Right forelimb (tissue), 1 donor: ENCODE measurements around the gene OTUB1.

Experiments used
- DNase-seq: peaks from one replicate; pipeline ENCODE4 v3.0.0-alpha.2; 2018

Gene OTUB1

DNA sequence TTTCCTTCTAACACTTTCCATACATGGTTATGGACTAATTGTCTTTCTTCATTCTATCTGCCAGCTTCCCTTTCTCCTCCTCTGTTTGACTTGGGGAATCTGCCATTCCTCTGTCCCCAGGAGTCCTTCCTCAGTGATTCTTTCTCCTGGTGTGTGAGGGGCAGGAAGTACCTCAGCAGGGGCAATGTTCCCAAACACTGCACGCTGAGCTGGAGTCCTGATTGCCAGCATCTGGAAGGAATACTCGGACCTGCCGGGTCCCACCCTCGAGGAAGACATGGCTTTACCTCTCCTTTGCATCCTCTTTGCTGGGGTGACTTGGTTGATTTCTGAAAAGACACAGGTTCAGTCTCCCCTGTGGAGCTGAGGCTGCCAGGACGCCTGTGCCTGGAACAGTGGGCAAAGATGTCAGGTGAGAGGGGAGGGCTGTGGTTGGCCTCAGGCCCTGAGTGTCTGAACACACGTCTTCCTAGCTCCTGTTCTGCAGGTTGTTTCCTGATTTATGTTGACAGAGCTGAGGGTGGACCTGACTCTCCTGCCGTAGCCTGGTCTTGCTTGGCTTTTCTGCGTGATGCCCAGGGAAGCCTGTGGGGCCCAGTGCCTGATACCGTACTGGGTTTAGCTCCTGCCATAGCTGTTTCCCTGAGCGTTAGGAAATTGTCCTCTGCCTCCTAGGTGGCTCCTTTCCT lies 7.5 kb upstream of the OTUB1 start:
- no peak for DNase-seq

DNA sequence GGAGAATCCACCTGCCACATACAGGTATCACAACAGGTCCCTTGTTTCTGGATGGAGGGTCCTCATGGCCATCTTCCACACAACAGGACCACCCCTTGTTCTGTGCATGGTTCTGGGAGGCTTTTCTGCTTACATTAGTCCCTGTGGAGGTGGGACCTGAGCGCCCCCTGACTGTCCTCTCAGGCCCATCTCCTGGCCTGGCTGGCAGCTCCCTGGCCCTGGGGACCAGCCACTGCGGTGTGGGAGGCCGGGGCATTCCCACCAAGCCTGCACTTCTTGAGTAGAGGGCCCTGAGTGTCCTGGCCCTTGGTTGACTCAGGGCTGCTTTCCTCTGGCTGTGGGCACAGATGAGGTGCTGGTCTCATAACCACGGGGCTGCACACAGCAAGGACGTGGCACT lies 6.8 kb upstream of the OTUB1 start:
- no peak for DNase-seq

DNA sequence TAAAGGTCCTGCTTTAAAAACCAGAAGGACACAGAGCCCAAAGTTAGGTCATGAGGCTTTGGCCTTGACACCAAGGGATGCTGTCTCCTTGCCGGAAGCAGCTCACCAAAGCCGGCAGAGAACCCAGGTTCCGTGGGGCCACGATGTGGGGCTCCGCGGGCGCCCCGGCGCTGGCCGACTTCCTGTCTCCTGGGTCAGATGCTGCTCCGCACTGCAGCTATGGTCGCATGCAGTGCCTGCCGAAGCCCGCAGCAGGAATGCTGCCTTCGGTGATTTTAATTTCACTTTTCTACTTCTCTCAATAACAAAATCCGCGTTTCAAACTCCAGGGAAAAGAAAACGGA lies 454 bp upstream of the OTUB1 start:
- DNase-seq: no peak

DNA sequence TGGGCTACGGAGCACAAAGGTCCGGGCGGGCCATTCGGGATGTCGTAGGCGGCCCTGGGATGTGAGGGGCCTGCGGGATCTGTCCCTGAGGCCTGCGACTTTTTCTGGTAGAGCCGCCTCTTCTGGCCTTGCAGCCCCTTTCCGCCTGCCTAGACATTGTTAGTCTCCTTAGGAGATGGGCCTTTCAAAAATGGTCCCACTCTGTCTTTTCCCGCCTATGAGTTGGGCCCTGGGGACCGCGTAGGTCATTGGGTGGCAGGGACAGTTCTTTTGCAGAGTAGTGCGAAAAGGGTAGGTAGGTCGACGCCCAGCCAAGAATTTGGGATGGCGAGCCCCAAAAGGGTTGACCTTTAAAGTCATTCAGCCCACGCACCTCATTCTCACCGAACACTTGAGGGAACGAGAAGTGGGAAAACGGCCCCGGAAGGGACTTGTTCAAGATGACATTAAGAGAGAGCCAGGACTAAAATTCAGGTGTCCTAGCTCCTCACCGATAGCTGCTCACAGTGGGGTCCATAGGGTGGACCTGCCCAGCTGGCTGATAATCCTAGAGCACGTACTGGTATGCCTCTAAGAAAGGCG lies 785 bp downstream of the OTUB1 start:
- DNase-seq: no peak

DNA sequence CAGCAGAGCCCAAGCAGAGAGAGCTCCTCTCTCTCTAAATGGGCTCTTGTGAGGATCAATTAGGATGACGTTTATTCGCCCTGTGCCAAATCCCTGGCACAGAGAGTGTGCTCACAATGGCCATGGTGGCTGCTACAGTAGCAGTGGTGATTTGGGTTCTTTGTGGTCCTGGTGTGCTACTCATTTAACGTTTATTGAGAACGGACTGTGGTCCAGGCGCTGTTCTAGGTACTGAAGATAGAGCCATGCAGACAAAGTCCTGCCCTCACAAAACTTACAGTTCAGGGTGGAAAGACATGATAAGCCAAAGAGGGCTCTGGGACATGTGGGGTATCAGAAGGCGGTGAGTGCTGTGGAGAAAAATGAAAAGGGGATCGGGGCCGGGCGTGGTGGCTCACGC lies 5.3 kb downstream of the OTUB1 start:
- no peak for DNase-seq

DNA sequence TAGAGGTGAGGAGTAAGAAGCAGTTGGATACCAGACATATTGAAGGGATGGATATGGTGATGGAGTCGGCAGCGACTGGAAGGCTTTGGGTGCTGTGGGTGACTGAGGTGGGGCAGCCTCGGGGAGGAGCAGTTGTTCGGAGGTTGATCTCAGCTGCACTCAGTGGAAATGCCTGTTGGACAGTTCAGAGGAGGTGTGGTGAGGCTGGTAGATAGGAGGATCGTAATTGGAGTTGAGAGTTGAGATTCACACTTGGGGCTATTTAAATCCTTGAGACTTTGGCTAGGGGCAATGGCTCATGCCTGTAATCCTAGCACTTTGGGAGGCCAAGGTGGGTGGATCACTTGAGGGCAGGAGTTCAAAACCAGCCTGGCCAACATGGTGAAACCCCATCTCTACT lies 6.9 kb downstream of the OTUB1 start:
- DNase-seq: no peak

DNA sequence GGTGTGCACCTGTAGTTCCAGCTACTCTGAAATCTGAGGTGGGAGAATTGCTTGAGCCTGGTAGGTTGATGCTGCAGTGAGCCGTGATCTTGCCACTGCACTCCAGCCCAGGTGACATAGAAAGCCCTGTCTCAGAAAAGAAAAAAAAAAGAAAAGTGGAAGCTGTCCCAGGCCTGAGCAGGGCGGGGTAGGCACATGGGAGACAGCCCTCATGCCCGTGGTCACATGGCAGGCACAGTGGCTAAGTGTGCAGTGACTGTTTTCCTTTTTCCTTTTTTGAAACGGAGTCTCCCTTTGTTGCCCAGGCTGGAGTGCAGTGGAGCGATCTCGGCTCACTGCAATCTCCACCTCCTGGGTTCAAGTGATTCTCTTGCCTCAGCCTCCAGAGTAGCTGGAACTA lies 7.8 kb downstream of the OTUB1 start:
- DNase-seq: no peak

DNA sequence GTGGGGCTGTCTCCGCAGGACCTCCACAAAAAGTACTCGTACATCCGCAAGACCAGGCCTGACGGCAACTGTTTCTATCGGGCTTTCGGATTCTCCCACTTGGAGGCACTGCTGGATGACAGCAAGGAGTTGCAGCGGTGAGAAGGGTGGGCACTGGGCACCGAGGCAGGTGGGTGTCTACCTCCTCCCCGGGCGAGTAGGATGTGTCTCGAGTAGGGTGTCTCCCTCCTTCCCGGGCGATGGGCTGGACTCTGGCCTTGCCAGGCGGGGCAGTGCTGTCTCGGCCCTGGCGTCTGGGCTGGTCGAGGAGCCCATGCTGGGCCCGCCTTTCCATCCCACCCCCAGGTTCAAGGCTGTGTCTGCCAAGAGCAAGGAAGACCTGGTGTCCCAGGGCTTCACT lies 10.3 kb downstream of the OTUB1 start:
- DNase-seq: no peak

DNA sequence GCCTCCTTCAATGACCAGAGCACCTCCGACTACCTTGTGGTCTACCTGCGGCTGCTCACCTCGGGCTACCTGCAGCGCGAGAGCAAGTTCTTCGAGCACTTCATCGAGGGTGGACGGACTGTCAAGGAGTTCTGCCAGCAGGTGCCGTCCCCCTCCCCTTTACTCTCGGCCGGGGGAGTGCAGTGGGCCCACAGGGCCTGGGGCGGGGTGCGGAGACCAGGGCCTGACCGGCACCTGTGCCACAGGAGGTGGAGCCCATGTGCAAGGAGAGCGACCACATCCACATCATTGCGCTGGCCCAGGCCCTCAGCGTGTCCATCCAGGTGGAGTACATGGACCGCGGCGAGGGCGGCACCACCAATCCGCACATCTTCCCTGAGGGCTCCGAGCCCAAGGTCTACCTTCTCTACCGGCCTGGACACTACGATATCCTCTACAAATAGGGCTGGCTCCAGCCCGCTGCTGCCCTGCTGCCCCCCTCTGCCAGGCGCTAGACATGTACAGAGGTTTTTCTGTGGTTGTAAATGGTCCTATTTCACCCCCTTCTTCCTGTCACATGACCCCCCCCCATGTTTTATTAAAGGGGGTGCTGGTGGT lies 11.0 kb downstream of the OTUB1 start:
- no peak for DNase-seq

DNA sequence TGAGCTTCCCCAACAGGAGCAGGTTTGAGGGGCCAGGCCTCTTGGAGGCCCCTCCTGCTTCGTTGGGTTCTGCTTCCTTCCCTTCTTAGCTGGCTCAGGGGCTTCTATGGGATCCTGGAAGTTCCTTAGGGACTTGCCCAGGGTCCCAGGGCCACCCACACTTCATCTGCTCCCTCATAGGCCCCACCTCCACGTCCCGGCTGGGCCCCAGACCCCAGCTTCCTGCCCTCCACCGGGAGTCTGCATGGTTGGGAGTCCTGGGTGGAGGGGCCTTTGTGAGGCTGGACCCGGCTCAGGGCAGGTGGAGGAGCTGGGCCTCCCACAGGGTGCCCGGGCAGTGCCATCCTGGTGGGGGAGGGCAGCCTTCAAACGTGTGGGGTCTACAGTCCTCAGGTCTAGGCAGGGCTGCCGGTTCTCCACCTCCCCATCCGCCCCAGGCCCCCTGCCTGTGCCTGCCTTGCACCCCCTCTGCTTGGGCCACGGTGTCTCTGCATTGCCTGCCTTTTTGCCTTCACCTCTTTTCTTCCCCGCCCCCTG lies 11.6 kb downstream of the OTUB1 start:
- no peak for DNase-seq

DNA sequence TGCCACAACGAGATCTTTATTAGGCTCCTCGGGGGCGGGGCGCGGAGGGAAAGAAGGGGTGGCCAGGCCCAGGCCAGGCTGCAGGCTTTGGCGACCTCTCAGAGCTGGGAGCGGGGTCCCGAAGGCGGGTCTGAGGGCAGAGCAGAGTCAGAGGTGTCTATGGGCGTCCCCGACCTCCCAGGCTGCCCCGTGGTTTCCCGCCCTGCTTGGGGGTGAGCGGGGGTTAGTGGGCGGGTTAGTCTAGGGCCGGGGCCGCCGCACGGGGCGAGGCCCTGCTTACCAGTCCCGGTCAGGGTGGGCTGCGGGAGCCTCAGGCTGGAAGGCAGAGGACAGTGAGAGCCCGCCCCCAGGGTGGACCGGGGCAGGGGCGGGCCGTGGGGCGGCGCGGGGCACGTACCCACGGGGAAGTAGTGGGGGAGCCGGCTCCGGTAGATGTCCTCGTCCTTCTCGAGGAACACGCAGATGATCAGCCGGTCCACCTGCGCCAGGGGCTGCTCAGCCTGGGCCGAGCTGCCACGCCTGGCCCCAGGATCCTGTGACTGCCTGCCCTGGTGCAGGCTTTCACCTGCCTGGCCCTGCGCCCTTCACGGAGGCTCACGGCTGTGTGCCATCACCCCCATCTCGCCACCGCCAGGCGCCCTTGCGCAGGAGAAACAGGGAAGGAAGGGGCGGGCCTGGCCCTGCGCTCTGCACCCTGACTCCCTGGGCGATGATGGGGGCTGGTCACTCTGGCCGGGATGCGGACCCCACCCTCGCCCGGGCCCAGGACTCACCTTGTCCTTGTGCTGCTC lies 12.5 kb downstream of the OTUB1 start:
- DNase-seq: no peak

DNA sequence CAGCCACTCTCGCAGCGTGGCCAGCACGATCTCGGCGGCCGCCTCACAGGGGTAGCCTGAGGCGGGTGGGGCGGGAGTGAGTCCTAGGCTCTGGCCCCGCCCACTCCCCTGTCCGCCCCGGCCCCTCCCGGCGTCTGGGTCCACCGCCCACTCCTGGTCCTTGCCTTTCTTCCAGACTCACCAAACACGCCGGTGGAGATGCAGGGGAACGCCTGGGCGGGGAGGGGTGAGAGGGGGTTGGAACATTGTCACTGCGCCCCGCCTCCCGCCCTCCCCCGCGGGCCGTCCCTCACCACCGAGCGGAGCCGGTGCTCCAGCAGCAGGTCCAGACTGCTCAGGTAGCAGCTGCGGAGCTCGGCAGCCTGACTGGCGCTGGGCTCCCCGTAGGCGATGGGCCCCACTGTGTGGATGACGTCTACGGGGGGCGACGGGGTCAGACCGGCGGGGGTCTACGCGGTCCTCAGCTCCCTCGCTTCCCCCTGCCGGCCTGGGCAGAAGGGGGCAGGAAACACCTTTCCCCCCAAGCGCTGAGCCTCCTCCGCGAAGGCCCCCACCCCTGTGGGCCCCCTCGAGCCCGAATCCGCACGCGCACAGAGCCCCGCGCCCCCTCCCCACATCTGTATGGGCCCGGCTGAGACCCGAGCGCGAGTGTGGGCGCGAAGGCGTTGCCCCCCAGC lies 13.2 kb downstream of the OTUB1 start:
- DNase-seq: peak; percentile 81

DNA sequence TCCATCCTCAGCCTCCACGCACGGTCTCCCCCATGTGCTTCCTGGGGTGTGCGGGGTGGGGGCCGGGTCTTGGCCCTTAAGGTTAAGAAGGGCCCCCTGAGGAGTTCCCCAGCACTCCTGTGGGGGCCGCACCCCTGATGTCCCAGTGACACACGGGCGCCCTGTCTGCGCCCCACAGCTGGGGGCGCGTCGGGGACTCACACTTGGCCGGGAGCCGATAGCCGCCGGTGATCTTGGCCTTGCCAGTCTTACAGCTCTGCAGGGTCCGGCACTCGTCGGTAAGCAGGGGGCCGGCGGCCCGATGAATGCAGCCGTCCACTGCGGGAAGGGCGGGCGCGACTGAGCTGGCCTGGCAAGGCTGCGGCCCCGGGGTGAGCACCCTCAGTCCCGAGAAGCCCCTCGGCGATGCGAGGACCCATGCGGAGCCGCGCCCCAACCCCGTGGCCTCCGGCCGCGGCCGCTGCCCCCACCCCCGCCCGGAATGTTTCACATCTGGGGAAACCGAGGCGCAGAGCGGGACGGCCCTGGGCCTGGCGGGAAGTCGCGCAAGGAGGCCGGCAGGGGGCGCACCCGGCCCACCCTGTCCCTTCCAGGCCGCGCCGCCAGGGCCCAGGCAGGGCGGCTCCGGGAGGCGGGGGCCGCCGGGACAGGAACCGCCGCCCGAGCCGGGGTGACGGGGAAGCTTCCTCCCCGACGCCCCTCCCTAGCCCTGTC lies 13.9 kb downstream of the OTUB1 start:
- DNase-seq: peak; percentile 89

DNA sequence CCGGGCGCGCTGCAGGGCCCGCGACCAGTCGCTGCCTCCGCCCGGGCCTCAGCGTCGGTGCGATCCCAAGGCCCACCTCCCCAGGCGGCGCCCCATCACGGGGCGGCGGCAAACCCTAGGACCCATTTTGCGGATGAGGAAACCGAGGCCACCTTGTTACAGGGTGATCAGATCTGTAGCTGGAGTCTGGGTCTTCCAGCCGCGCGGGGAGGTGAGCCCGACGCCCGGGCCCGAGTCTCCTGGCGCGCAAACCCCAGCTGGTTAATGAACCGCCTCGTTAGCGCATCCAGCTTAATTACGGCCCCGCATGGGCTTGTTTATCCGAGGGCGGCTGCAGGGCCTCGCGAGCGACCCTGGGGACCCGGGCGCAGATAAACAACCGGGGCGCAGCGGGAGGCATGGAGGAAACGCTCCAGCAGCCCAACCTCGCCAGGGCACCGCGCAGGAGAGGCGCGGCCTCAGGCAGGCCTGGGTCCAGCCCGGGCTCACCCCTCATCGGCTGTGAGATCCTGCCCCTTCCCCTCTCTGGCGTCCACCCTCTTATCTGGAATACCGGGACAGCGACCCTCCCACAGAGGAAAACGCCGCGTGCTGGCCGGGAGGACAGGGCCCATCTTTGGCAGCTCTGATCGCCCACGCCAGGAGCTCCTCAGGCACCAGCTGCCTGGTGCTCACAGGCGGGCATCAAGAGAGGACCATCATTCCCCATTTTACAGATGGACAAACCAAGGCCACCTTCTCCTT lies 14.7 kb downstream of the OTUB1 start:
- no peak for DNase-seq

DNA sequence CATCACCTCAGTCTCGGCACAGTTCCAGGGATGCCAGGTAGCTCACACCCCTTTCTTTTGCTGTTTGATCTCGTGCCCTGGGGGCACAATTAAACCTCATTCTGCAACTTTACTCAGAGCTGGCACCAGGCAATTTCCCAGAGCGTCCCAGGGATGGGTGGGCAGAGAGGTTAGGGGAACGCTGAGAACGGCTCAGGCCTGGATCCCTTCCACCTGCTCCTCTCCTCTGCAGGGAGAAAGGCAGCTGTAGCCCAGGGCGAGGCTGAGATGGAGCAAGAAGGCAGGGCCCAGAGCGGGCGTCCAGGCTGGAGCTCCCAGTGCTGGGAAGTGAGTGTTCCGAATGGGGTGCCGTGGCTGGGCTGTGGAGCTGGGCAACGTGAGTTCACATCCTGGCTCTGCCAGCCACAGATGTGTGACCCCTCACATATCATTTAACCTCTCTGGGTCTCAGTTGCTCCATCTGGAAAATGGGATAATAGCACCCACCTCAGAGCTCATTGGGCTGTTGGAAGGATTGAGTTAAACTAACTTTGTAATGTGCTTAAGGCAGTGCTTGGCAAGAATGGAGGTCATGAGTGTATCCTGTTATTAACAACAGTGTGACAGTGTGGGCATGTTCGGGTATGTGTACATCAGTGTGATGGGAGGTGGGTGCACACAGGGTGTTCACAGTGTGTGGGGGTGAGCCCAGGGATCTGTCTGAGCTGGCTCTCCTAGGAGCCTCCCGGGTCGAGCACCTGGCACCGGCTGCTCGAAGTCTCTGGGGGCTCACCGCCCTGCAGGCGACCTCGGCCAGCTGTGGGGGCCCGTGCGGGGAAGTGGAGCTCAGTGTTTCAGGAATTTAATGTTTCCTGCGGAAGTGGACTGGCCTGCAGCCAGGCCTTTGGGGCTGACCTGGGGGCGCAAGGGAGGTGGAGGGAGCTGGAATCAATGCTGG lies 15.5 kb downstream of the OTUB1 start:
- DNase-seq: peak; percentile 79

DNA sequence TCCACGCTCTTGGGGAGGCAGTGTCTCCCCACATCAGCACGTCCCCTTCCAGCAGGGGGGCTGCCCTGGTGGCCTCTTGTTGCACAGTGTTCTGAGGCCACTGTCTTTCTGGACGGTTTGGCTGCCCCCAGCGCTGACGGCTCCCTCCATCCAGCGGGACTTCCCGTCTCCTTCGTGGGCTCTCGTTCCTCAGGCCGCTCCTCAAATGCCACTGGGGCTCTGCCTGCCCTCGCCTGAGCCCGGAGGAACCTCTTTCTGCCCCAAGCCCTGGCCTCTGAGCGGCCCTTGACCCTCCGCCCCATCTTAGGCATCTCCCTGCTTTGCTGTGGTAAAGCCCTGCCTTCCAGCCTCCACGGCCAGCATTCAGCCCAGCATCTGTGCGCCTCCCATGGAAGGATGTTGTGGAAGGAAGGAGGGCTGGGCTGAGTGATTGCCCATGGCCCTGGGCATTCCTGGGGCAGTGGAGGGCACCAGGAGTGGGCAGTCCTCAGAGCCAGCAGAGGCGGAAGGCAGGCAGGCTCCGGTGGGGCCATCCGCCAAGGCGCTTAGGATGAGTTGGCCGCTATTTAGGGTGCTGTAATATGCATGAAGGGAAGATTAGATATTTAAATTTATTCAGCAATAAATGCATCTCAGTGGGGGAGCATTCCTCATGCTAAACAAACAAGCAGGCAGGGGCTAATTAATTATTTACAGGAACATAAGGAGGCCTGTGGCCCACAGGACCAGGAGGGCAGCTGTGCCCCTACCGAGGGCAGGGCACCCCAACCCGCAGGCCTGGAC lies 17.8 kb downstream of the OTUB1 start:
- no peak for DNase-seq

DNA sequence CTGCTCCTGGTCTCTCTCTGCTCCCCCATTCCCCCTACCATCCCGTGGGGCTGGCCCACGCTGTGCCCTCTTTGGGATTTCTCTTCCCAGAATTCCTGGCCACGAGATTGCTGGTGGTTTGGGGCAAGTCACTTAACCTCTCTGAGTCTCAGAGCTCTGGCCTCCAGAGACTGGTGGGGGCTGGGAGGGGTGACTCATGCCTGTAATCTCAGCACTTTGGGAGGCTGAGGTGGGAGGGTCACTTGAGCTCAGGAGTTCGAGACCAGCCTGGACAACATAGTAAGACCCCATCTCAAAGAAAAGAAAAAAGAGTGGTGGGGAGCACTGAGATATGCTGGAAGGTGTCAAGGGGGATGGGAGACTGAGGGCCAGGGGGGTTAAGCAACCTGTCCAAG lies 18.3 kb downstream of the OTUB1 start:
- DNase-seq: no peak

DNA sequence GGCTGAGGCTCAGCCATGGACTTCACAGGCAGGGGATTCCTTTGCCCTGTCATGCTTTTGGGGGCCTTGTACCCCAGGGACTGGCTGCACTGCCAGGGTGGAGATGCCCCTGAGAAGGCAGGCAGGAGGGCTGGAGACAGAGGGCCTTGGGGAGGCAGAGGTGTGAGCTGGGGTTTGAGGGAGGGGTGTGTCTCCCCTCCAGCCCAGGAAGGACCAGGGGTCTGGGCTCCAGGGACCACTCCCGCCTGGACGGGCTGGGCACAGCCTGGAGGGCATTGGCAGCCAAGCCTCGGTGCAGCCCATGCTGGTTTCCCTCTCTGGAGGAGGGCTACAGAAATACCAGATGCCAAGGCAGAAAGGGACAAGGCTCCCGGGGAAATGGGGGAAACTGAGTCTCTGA lies 19.5 kb downstream of the OTUB1 start:
- no peak for DNase-seq

DNA sequence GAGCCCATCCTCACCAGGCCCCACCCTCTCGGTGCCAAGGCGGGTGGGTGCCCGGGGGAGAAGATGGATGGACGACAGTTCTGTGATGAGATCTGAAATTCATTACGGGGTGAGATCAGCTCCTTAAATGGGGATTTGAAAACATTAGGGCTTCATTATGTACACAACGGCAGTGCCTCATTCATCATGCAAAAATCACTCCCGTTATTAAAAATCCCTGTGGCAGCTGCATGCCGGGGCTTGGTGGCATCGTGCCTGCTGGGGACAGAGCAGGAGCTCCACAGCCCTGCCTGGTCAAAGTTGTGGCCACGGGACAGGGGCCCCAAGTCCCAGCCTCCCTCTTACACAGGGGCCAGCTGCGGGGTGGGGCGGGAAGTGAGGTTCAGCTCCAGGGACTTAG lies 20.2 kb downstream of the OTUB1 start:
- no peak for DNase-seq

DNA sequence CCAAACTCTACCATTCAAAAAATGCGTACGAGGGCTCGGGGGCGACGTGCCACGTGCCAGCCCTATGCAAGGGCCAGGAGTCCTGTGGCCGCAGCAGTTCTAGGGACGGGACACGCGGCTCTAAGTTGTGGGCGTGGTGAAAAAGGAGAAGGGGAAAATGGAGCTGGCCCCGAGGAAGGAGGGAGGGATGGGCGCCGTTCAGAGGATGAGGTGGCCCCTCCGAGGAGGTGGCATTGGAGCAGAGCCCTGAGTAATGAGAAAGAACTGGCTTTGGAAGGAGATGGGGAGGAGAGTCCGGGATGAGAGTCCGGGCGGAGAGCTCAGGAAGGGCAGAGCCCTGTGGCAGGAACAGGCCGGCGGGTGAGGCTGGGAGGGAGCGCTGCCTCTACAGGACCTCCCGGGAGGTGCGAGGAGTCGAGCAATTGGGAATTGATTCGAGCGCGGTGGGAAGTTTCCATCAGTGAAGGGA lies 21.0 kb downstream of the OTUB1 start:
- no peak for DNase-seq
